Endothelial cell of umbilical vein (primary cell): ENCODE results near the gene GRID2. TPM values are rescaled to one million over a fixed set of nuclear protein-coding genes. Genes with fewer than 3 reads are reported as not detected.

ENCODE experiments used
- BruUV-seq: library from RNA; stranded (reverse); fragments of 400-500 nt; replicated peaks from 2 replicates; lab custom pipeline; 2021; lab: Mats Ljungman, UMichigan
- CTCF ChIA-PET: fragments of 300-600, 350-600 bp; sonication (Branson Sonifier 250); formaldehyde crosslinking; loops from one replicate; lab custom pipeline; 2021; ENCODE audit warnings: antibody characterized with exemption, inconsistent platforms; lab: Charles Lee
- POLR2A ChIA-PET: fragments of 300-600, 350-600 bp; sonication (Branson Sonifier 250); formaldehyde crosslinking; loops from one replicate; lab custom pipeline; 2021; ENCODE audit warnings: antibody characterized with exemption, inconsistent platforms; lab: Charles Lee
- DNase-seq: peaks from one replicate; pipeline ENCODE4 v3.0.0-alpha.2; 2011; ENCODE audit warnings: low read depth, low spot score
- FAIRE-seq: peaks from 2 replicates; lab custom pipeline; 2011; peaks lifted over from hg19 to GRCh38; lab: Jason Lieb, UNC
- H2AFZ ChIP-seq: 2 replicates; pipeline ENCODE4 v1.6.0; 2012; ENCODE audit warnings: low read depth, low read length, control low read depth, inconsistent platforms
- H3K27ac ChIP-seq: 2 replicates; pipeline ENCODE4 v1.5.1; 2011; ENCODE audit warnings: low read depth, mild to moderate bottlenecking, control low read depth, low read length, moderate library complexity; ENCODE audit not compliant: insufficient read depth
- H3K27me3 ChIP-seq, 2 experiments: 2 replicates each; pipeline versions ENCODE4 v1.6.0 to v1.6.1; 2011; ENCODE audit warnings: low read length in 2 of 2, mixed read lengths in 1 of 2; ENCODE audit not compliant: control insufficient read depth in 2 of 2, insufficient read depth in 2 of 2
- H3K36me3 ChIP-seq, 2 experiments: 2 replicates in 1 of 2; 3 replicates in 1 of 2; pipeline ENCODE4 v1.5.1; 2011; ENCODE audit warnings: low read length in 2 of 2, mild to moderate bottlenecking in 1 of 2, moderate library complexity in 1 of 2; ENCODE audit not compliant: control insufficient read depth in 2 of 2, insufficient read depth in 2 of 2; ENCODE audit errors: extremely low read depth in 1 of 2
- H3K4me1 ChIP-seq: 3 replicates; pipeline ENCODE4 v1.5.1; 2011; ENCODE audit warnings: mild to moderate bottlenecking, low read length; ENCODE audit not compliant: control insufficient read depth, insufficient read depth; ENCODE audit errors: extremely low read depth
- H3K4me2 ChIP-seq: 2 replicates; pipeline ENCODE4 v1.6.1; 2011; ENCODE audit warnings: low read length, control low read depth, mixed read lengths; ENCODE audit not compliant: insufficient read depth
- H3K4me3 ChIP-seq, 3 experiments: fragments of 200-600 bp in 1 of 3; sonication (generic), shearing (Covaris generic) in 1 of 3; replicated peaks in 1 of 3; 2 replicates each; pipeline ENCODE4 v1.5.1; 2011 to 2016; ENCODE audit warnings: control low read depth in 3 of 3, low read length in 3 of 3, mild to moderate bottlenecking in 2 of 3, inconsistent platforms in 1 of 3, low read depth in 1 of 3, moderate library complexity in 1 of 3; ENCODE audit not compliant: insufficient read depth in 1 of 3
- H3K79me2 ChIP-seq: 2 replicates; pipeline ENCODE4 v1.6.0; 2012; ENCODE audit warnings: low read length, inconsistent platforms; ENCODE audit not compliant: control insufficient read depth, insufficient read depth
- H3K9ac ChIP-seq: replicated peaks from 2 replicates; pipeline ENCODE3; 2011; ENCODE audit warnings: low read length, control low read depth; ENCODE audit not compliant: insufficient read depth; ENCODE audit errors: extremely low read depth
- H3K9me1 ChIP-seq: replicated peaks from 3 replicates; pipeline ENCODE4 v1.6.0; 2011; ENCODE audit warnings: mild to moderate bottlenecking, low read length; ENCODE audit not compliant: control insufficient read depth, insufficient read depth; ENCODE audit errors: extremely low read depth
- H3K9me3 ChIP-seq: replicated peaks from 2 replicates; pipeline ENCODE4 v1.5.1; 2012; ENCODE audit warnings: low read length, inconsistent platforms; ENCODE audit not compliant: control insufficient read depth, insufficient read depth
- H4K20me1 ChIP-seq: replicated peaks from 2 replicates; pipeline ENCODE3; 2011; ENCODE audit warnings: mild to moderate bottlenecking, low read length; ENCODE audit not compliant: control insufficient read depth, insufficient read depth; ENCODE audit errors: extremely low read depth
- CTCF ChIP-seq, 2 donors: IDR thresholded peaks; 1 replicate in 1 of 2; 2 replicates in 1 of 2; pipeline ENCODE4 v1.5.1; 2011; ENCODE audit warnings: low read length in 2 of 2, mild to moderate bottlenecking in 2 of 2, moderate library complexity in 2 of 2, control low read depth in 1 of 2, inconsistent platforms in 1 of 2, low read depth in 1 of 2; ENCODE audit not compliant: insufficient read depth in 1 of 2; ENCODE audit errors: extremely low read depth in 1 of 2
- EZH2 ChIP-seq: IDR thresholded peaks from 2 replicates; pipeline ENCODE4 v1.6.1; 2012; ENCODE audit warnings: borderline replicate concordance, low read depth, mild to moderate bottlenecking, moderate library complexity, low read length, inconsistent platforms; ENCODE audit not compliant: severe bottlenecking
- FOS ChIP-seq: IDR thresholded peaks from 2 replicates; pipeline ENCODE4 v1.6.1; 2011; ENCODE audit warnings: mild to moderate bottlenecking, low read length, moderate library complexity, borderline replicate concordance; ENCODE audit not compliant: insufficient read depth
- GATA2 ChIP-seq: IDR thresholded peaks from 2 replicates; pipeline ENCODE4 v1.7.0; 2011; ENCODE audit warnings: low read depth, mild to moderate bottlenecking, moderate library complexity, mixed read lengths, low read length; ENCODE audit not compliant: insufficient read length, insufficient read depth
- JUN ChIP-seq: IDR thresholded peaks from 2 replicates; pipeline ENCODE4 v1.6.1; 2011; ENCODE audit warnings: borderline replicate concordance, low read depth; ENCODE audit not compliant: insufficient read length, insufficient read depth
- MAX ChIP-seq: IDR thresholded peaks from 2 replicates; pipeline ENCODE4 v1.6.1; 2011; ENCODE audit not compliant: insufficient read depth, insufficient read length
- MYC ChIP-seq: IDR thresholded peaks from one replicate; pipeline ENCODE4 v1.6.1; 2011; ENCODE audit warnings: mild to moderate bottlenecking, low read depth, low read length
- POLR2A ChIP-seq: IDR thresholded peaks from 2 replicates; pipeline ENCODE4 v1.6.1; 2012; ENCODE audit warnings: low read depth, mild to moderate bottlenecking, control low read depth, low read length
- POLR2AphosphoS5 ChIP-seq: IDR thresholded peaks from 2 replicates; pipeline ENCODE4 v1.6.1; 2012; ENCODE audit warnings: low read depth, mild to moderate bottlenecking, control low read depth, low read length, moderate library complexity; ENCODE audit not compliant: insufficient read depth
- dilution Hi-C: fragments of 300-500 bp; cut with MboI; formaldehyde crosslinking; loops from one replicate; pipeline ENCODE4 v1.15.0; 2019; ENCODE audit warnings: low sequenced_read_pairs; ENCODE audit not compliant: extremely low pct_ligation_motif_present
- intact Hi-C: fragments of 100-400 bp; cut with micrococcal nuclease; formaldehyde crosslinking; loops from one replicate; pipeline ENCODE4 v1.10.0; 2022
- polyA plus RNA-seq, 4 experiments: library from polyadenylated mRNA; depleted of rRNA in 3 of 4; stranded (reverse) in 3 of 4; unstranded in 1 of 4; fragments of >200 nt; gene quantifications; 2 replicates each; pipeline versions ENCODE4 v1.2.1 to v1.2.3, GENCODE V29; 2011 to 2012; ENCODE audit warnings: missing spikeins in 1 of 4
- total RNA-seq: library from RNA; stranded (reverse); gene quantifications from 2 replicates; pipeline ENCODE4 v1.2.3, GENCODE V29; 2021

GRID2 gene
- total and polyA plus RNA-seq, 2 donors (not counting 3 experiments of a cell fraction or from before 2014, with no cell fraction given) = not detected

GRCh38 chr4:92809381-92809780, 505.6 kb downstream of the GRID2 start:
- H3K36me3 ChIP-seq = no peaks in the 10 kb centered on the region
- ChIA-PET POLR2A (no interaction called here), CTCF (no interaction called here)
- FAIRE-seq (no peak), DNase-seq (no peak)
- no peak overlapping the region for H2AFZ ChIP-seq
- no peak overlapping the region for H3K27ac ChIP-seq
- no peaks in the 10 kb centered on the region for H3K4me1 ChIP-seq
- H3K9ac ChIP-seq = no peak overlapping the region
- intact Hi-C loops (no loop called here), dilution Hi-C loops (no loop called here)
- no peaks in the 10 kb centered on the region for H3K27me3 ChIP-seq
- H3K4me3 ChIP-seq = no peak overlapping the region
- H3K4me2 ChIP-seq = no peak overlapping the region
- no peaks in the 10 kb centered on the region for H4K20me1 ChIP-seq
- no peak for TF ChIP-seq POLR2AphosphoS5
- no peak for TF ChIP-seq JUN
- no peak for TF ChIP-seq EZH2
- no peak for TF ChIP-seq POLR2A
- TF ChIP-seq CTCF (IDR thresholded peaks at IDR 0.05; ENCODE audit: extremely low read depth in 1 of 2, insufficient read depth in 1 of 2, low read depth in 1 of 2, low read length in 2 of 2) = no peak
- TF ChIP-seq MAX = no peak
- no peak for TF ChIP-seq GATA2
- no peak for TF ChIP-seq MYC
- TF ChIP-seq FOS = no peak
- H3K79me2 ChIP-seq = no peaks in the 10 kb centered on the region
- no peaks in the 10 kb centered on the region for H3K9me3 ChIP-seq
- H3K9me1 ChIP-seq = no peaks in the 10 kb centered on the region
- no TSS peak for BruUV-seq
